GM23248 (cell line): ENCODE results near the gene RSPH10B2.

Experiments used
- EZH2 ChIP-seq: fragments of 200-600 bp; sonication (generic); IDR thresholded peaks from 2 replicates; pipeline ENCODE4 v1.6.1; 2018; ENCODE audit warnings: antibody characterized with exemption, mild to moderate bottlenecking; ENCODE audit not compliant: insufficient read depth, poor library complexity, severe bottlenecking
- EZH2phosphoT487 ChIP-seq: fragments of 200-600 bp; sonication (generic); IDR thresholded peaks from 2 replicates; pipeline ENCODE4 v1.6.1; 2018; ENCODE audit warnings: antibody characterized with exemption, moderate library complexity, mild to moderate bottlenecking, low read depth; ENCODE audit not compliant: insufficient read depth

DNA sequence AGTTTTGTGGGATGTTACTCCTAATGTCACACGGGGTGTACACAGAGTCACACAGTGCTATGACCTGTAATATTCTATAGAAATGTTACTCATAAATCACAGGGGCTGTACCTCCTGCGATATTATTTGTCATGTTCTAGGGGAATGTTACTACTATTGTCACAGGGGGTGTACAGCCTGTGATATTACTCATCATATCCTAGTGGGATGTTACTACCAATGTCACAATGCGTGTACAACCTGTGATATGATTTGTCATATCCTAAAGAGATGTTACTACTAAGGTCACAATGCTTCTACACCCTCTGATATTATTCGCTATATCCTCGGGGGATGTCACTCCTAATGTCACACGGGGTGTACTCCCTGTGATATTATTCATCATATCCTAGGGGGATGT, 79.7 kb downstream of the RSPH10B2 start:
- TF ChIP-seq EZH2phosphoT487 (no peak), EZH2 (no peak)
